ENCODE results near the gene C9orf152. TPM values are rescaled to one million over a fixed set of nuclear protein-coding genes. Genes with fewer than 3 reads are reported as not detected.

C9orf152 gene
- total and polyA plus RNA-seq, 2 of the 13 experiments (the other 11 are each of a cell fraction or from before 2014, with no cell fraction given) = 0.24 to 0.48 TPM

GRCh38 chr9:110213413-110214044, 5.6 kb upstream of the C9orf152 start (continued):
- TF ChIP-seq ZNF558 (CRISPR knock-in tag; IDR thresholded peaks at IDR 0.05; ENCODE audit: borderline replicate concordance) (no peak), KDM6A (CRISPR knock-in tag; IDR thresholded peaks at IDR 0.05; ENCODE audit: low read depth) (no peak), RFX1 (IDR thresholded peaks at IDR 0.05) (no peak), ZNF644 (CRISPR knock-in tag; IDR thresholded peaks at IDR 0.05; ENCODE audit: low read depth) (peak; percentile 52; the same call in 1 of the 2 replicates), ZNF160 (CRISPR knock-in tag; IDR thresholded peaks at IDR 0.05) (no peak), ZFP36 (IDR thresholded peaks at IDR 0.05; ENCODE audit: borderline replicate concordance, low read depth, low read length, partially characterized antibody) (no peak), ZNF703 (CRISPR knock-in tag; IDR thresholded peaks at IDR 0.05; ENCODE audit: borderline replicate concordance) (no peak), ZBED4 (CRISPR knock-in tag; IDR thresholded peaks at IDR 0.05; ENCODE audit: borderline replicate concordance) (0 out of 2 replicates have a peak, but pooled peaks have one; percentile 22), ONECUT2 (CRISPR knock-in tag; IDR thresholded peaks at IDR 0.05) (no peak), ZNF687 (CRISPR knock-in tag; IDR thresholded peaks at IDR 0.05) (no peak; the same call in 1 of the 2 replicates), TEAD2 (CRISPR knock-in tag; IDR thresholded peaks at IDR 0.05) (no peak), BRCA1 (CRISPR knock-in tag; IDR thresholded peaks at IDR 0.05) (no peak), ZNF225 (CRISPR knock-in tag; IDR thresholded peaks at IDR 0.05) (no peak), RBAK (CRISPR knock-in tag; IDR thresholded peaks at IDR 0.05) (no peak), TEAD3 (CRISPR knock-in tag; optimal IDR thresholded peaks at IDR 0.05; ENCODE audit: borderline replicate concordance) (no peak), ZNF512B (CRISPR knock-in tag; IDR thresholded peaks at IDR 0.05; ENCODE audit: borderline replicate concordance) (no peak), ZNF639 (CRISPR knock-in tag; conservative IDR thresholded peaks at IDR 0.05) (no peak)

Data from HepG2 (cell line).